Nephron (organoid): ENCODE results near the gene SLC13A3.

ENCODE experiments used
- H3K27ac Mint-ChIP-seq, 3 experiments: 2 replicates each; pipeline ENCODE4 v1.8.0; 2020; ENCODE audit warnings: mixed read lengths in 3 of 3, mild to moderate bottlenecking in 2 of 3, moderate library complexity in 1 of 3
- H3K27me3 Mint-ChIP-seq: 2 replicates; pipeline ENCODE4 v1.8.0; 2021; ENCODE audit warnings: low read depth, mild to moderate bottlenecking, moderate library complexity, mixed read lengths
- H3K36me3 Mint-ChIP-seq: 2 replicates; pipeline ENCODE4 v1.8.0; 2020; ENCODE audit warnings: low read depth, mixed read lengths
- H3K4me1 Mint-ChIP-seq: 2 replicates; pipeline ENCODE4 v1.8.0; 2020; ENCODE audit warnings: mixed read lengths
- H3K4me3 Mint-ChIP-seq, 3 experiments: 2 replicates each; pipeline ENCODE4 v1.8.0; 2020; ENCODE audit warnings: mild to moderate bottlenecking in 3 of 3, mixed read lengths in 3 of 3, moderate library complexity in 2 of 3
- H3K9me3 Mint-ChIP-seq: 2 replicates; pipeline ENCODE4 v1.8.0; 2020; ENCODE audit warnings: mixed read lengths
- TF ChIP-seq, protein P1 (sequence below), 3 experiments: fragments of 200-600 bp; sonication (generic); IDR thresholded peaks; one replicate each; pipeline ENCODE4 v1.5.0; 2021; ENCODE audit warnings: antibody characterized with exemption in 3 of 3; ENCODE audit not compliant: unreplicated experiment in 3 of 3

SLC13A3 gene

DNA sequence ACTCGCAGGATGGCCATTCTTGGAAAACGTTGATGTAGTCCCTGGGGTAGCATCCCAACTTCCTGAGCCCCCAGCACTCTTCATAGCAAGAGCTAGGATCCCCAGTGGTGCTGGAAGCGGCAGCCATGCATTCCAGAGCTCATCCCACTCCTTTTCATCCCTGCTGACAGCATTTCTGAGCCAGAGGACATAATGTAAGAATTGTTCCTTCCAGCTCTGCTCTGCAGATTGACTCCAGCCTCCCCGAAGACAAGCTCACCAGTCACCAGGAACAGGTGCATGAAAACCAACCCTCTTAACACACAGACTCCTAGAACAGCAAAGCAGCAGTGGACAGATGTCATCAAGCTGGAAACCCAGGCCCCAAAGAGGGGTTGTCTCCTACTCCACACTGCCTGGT is 3.8 kb downstream of the SLC13A3 start:
- peak overlapping the region in 1 of 3 experiments; percentile 12 for H3K27ac Mint-ChIP-seq
- no peaks in the 10 kb centered on the region for H3K9me3 Mint-ChIP-seq
- H3K4me3 Mint-ChIP-seq, result no peak overlapping the region
- H3K36me3 Mint-ChIP-seq, result no peaks in the 10 kb centered on the region
- H3K4me1 Mint-ChIP-seq, result peaks cover 23% of the 10 kb centered on the region
- H3K27me3 Mint-ChIP-seq, result peaks cover 18% of the 10 kb centered on the region
- TF ChIP-seq, protein P1, sequence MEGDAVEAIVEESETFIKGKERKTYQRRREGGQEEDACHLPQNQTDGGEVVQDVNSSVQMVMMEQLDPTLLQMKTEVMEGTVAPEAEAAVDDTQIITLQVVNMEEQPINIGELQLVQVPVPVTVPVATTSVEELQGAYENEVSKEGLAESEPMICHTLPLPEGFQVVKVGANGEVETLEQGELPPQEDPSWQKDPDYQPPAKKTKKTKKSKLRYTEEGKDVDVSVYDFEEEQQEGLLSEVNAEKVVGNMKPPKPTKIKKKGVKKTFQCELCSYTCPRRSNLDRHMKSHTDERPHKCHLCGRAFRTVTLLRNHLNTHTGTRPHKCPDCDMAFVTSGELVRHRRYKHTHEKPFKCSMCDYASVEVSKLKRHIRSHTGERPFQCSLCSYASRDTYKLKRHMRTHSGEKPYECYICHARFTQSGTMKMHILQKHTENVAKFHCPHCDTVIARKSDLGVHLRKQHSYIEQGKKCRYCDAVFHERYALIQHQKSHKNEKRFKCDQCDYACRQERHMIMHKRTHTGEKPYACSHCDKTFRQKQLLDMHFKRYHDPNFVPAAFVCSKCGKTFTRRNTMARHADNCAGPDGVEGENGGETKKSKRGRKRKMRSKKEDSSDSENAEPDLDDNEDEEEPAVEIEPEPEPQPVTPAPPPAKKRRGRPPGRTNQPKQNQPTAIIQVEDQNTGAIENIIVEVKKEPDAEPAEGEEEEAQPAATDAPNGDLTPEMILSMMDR (IDR thresholded peaks at IDR 0.05; ENCODE audit: unreplicated experiment in 3 of 3), result no peak

DNA sequence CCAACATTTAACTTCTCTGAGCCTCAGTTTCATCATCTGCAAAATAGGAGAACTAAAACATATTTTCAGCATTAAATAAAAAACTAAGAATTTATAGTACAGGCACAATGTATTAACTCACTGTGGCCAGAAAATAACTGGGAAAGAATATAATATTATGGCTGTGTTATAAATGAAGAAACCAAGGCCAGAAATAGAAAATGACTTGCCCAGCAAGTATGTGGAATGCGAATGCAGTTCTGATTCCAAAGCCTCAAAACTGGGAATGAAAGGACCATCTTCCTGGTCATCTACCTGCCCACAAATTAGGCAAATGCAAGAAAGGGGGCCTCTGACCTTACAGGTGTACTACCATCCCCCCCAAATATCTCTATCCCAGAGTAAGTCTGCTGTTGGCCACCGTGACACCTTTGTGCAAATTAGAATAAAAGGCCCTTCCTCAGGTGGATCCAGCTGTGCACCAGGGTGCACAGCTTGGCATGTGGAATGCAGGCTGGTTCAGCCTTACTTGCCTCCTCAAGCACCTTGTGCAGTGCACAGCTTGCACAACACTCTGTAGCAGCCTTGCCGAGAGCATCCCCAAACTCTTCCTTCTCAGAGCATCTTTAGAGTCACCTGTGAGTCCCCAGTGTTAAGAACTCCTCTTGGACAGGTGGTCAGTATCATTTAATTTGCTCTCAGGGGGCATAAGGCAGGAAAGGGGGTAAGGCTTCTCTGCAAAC is 4.4 kb downstream of the SLC13A3 start:
- peak overlapping the region in 1 of 3 experiments; percentile 12 for H3K27ac Mint-ChIP-seq
- no peaks in the 10 kb centered on the region for H3K36me3 Mint-ChIP-seq
- TF ChIP-seq, protein P1 (IDR thresholded peaks at IDR 0.05; ENCODE audit: unreplicated experiment in 3 of 3), result no peak
- no peak overlapping the region for H3K4me3 Mint-ChIP-seq
- H3K9me3 Mint-ChIP-seq, result no peaks in the 10 kb centered on the region
- peaks cover 12% of the 10 kb centered on the region for H3K27me3 Mint-ChIP-seq
- H3K4me1 Mint-ChIP-seq, result peaks cover 23% of the 10 kb centered on the region

DNA sequence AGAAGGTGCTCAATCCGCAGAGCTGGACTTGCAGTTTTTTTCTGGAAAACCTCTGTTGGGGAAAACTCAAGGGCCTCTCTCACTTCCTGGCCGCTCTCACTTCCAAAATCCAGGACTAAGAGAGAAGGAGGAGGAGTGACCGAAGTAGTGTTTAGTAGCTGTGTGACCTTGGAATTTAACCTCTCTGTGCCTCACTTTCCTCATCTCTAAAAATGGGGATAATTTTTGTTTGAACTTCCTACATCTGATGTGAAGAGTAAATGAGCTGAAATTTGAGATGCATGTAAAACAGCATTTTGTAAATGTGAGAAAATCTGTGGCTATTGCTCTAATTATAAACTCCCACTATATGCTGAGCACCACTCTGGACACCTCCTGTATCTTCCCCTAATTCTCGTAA is 5.1 kb downstream of the SLC13A3 start:
- TF ChIP-seq, protein P1 (IDR thresholded peaks at IDR 0.05; ENCODE audit: unreplicated experiment in 3 of 3), result no peak
- Mint-ChIP-seq H3K27me3 (peaks cover 8% of the 10 kb centered on the region), H3K4me3 (no peak overlapping the region), H3K9me3 (no peaks in the 10 kb centered on the region), H3K4me1 (peaks cover 23% of the 10 kb centered on the region), H3K27ac (no peak overlapping the region), H3K36me3 (no peaks in the 10 kb centered on the region)

DNA sequence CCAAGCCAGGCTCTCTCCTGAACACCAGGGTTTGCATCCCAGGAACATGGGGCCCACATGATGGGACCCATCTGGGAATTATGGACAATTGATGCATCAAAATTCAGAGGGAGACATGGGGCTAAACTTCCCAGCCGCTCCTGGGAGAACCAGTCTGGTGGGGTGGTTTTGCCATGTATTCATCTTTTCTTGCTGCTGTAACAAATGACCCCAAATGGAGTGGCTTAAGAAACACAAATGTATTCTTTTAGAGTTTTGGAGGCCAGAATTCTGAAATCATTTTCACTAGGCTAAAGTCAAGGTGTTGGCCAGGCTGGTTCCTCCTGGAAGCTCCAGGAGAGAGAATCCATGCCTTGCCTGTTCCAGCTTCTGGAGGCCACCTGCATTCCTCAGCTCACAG is 6.5 kb downstream of the SLC13A3 start:
- H3K27ac Mint-ChIP-seq, result no peak overlapping the region
- no peaks in the 10 kb centered on the region for H3K27me3 Mint-ChIP-seq
- H3K36me3 Mint-ChIP-seq, result no peaks in the 10 kb centered on the region
- TF ChIP-seq, protein P1 (IDR thresholded peaks at IDR 0.05; ENCODE audit: unreplicated experiment in 3 of 3), result no peak
- no peak overlapping the region for H3K4me3 Mint-ChIP-seq
- no peaks in the 10 kb centered on the region for H3K9me3 Mint-ChIP-seq
- peaks cover 18% of the 10 kb centered on the region for H3K4me1 Mint-ChIP-seq

DNA sequence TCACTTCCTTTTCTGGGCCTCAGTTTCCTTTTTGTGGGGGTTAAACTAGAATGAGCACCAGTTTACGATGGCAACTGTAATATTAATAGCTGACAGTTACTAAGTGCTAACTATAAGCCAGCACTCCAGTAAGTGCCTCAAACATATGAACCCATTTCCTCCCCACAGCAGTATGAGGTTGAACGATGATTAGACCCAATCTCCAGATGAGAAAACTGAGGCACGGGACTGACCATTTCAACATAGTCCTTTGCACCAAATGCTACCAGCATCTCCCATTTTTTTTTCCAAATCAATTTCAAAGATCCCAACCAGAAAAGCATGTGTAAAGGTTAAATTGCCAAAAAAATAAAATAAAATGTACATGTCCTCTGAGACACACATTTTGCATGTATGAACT is 7.1 kb downstream of the SLC13A3 start:
- peaks cover 18% of the 10 kb centered on the region for H3K4me1 Mint-ChIP-seq
- H3K36me3 Mint-ChIP-seq, result no peaks in the 10 kb centered on the region
- no peak overlapping the region for H3K4me3 Mint-ChIP-seq
- TF ChIP-seq, protein P1 (IDR thresholded peaks at IDR 0.05; ENCODE audit: unreplicated experiment in 3 of 3), result no peak
- H3K9me3 Mint-ChIP-seq, result no peaks in the 10 kb centered on the region
- H3K27ac Mint-ChIP-seq, result no peak overlapping the region
- H3K27me3 Mint-ChIP-seq, result no peaks in the 10 kb centered on the region

DNA sequence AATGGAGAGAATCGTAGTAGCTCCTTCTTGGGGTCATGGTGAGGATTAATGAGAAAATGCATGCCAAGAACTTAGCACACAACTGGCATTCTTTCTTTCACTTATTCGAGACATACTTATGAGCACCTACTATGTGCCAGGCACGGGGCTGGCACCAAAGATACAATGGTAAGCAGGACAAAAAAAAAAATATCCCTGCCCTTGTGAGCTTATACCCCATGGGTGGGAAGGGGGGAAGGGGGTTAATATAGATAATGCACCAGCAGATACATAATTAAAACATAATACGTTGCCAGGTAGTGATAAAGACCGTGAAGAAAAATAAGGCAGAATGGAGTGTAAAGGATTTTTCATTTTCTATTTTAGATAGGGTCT is 8.3 kb downstream of the SLC13A3 start:
- no peaks in the 10 kb centered on the region for H3K36me3 Mint-ChIP-seq

More for the DNA sequence above, 8.3 kb downstream of the SLC13A3 start:
- H3K27me3 Mint-ChIP-seq, result no peaks in the 10 kb centered on the region
- TF ChIP-seq, protein P1 (IDR thresholded peaks at IDR 0.05; ENCODE audit: unreplicated experiment in 3 of 3), result no peak
- H3K27ac Mint-ChIP-seq, result no peak overlapping the region
- no peak overlapping the region for H3K4me3 Mint-ChIP-seq
- H3K4me1 Mint-ChIP-seq, result peaks cover 11% of the 10 kb centered on the region
- H3K9me3 Mint-ChIP-seq, result no peaks in the 10 kb centered on the region
